Type B pancreatic cell (in vitro differentiated cells): ENCODE measurements around the gene EPAS1. TPM values are rescaled to one million over a fixed set of nuclear protein-coding genes. Genes with fewer than 3 reads are reported as not detected.

Source experiments
- DNase-seq: peaks from one replicate; pipeline ENCODE4 v3.0.0; 2021; ENCODE audit warnings: mixed read lengths; ENCODE audit not compliant: unreplicated experiment; ENCODE audit errors: extremely low spot score
- H3K27ac Mint-ChIP-seq: 2 replicates; pipeline ENCODE4 v1.8.0; 2021; ENCODE audit warnings: mild to moderate bottlenecking, mixed read lengths
- H3K27me3 Mint-ChIP-seq: 2 replicates; pipeline ENCODE4 v1.8.0; 2021; ENCODE audit warnings: mixed read lengths
- H3K36me3 Mint-ChIP-seq: 2 replicates; pipeline ENCODE4 v1.8.0; 2021; ENCODE audit warnings: mixed read lengths
- H3K4me1 Mint-ChIP-seq: one replicate; pipeline ENCODE4 v1.8.0; 2021; ENCODE audit warnings: mixed read lengths; ENCODE audit not compliant: unreplicated experiment
- H3K4me3 Mint-ChIP-seq: 2 replicates; pipeline ENCODE4 v1.8.0; 2021; ENCODE audit warnings: mild to moderate bottlenecking, mixed read lengths
- H3K9me3 Mint-ChIP-seq: 2 replicates; pipeline ENCODE4 v1.8.0; 2021; ENCODE audit warnings: mixed read lengths
- total RNA-seq: library from RNA; stranded (reverse); gene quantifications from 2 replicates; pipeline ENCODE4 v1.2.1, GENCODE V29; 2021; ENCODE audit warnings: low replicate concordance
- TF ChIP-seq, protein P1 (sequence below): fragments of 200-600 bp; sonication (generic); conservative IDR thresholded peaks from 2 replicates; pipeline ENCODE4 v1.5.0; 2021; ENCODE audit warnings: antibody characterized with exemption, mild to moderate bottlenecking

Gene EPAS1
- total RNA-seq, 1 donor from 2014 or later, result 59.8 TPM

DNA sequence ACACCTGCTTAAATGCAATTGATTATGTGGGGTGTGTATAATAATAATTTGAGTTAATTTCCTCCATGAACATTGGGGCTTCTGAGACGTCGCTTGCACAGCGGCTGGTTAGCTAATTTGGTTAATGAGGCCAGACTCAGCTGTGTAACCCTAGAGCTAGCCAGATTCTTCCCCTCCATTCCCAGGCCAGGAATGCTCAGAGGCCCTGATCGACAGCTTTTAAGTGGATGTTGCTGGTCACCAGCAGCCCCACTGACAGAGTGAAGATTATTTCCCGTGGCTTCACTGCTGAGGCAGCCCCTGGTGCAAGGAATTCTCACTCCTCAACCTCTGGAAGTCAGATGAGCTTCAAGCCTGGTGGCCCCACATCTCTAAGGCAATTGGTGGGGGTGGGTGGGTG lies 12.4 kb upstream of the EPAS1 start:
- DNase-seq, result no peak
- no peak overlapping the region for H3K4me3 Mint-ChIP-seq
- no peaks in the 10 kb centered on the region for H3K36me3 Mint-ChIP-seq
- no peaks in the 10 kb centered on the region for H3K4me1 Mint-ChIP-seq
- H3K9me3 Mint-ChIP-seq, result no peaks in the 10 kb centered on the region
- TF ChIP-seq, protein P1, sequence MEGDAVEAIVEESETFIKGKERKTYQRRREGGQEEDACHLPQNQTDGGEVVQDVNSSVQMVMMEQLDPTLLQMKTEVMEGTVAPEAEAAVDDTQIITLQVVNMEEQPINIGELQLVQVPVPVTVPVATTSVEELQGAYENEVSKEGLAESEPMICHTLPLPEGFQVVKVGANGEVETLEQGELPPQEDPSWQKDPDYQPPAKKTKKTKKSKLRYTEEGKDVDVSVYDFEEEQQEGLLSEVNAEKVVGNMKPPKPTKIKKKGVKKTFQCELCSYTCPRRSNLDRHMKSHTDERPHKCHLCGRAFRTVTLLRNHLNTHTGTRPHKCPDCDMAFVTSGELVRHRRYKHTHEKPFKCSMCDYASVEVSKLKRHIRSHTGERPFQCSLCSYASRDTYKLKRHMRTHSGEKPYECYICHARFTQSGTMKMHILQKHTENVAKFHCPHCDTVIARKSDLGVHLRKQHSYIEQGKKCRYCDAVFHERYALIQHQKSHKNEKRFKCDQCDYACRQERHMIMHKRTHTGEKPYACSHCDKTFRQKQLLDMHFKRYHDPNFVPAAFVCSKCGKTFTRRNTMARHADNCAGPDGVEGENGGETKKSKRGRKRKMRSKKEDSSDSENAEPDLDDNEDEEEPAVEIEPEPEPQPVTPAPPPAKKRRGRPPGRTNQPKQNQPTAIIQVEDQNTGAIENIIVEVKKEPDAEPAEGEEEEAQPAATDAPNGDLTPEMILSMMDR, result no peak
- peaks cover 3% of the 10 kb centered on the region for H3K27me3 Mint-ChIP-seq
- H3K27ac Mint-ChIP-seq, result no peak overlapping the region

GRCh38 chr2:46286715-46287114 lies 10.5 kb upstream of the EPAS1 start:
- H3K9me3 Mint-ChIP-seq, result no peaks in the 10 kb centered on the region
- H3K27me3 Mint-ChIP-seq, result peaks cover 8% of the 10 kb centered on the region
- DNase-seq, result peak; percentile 71
- TF ChIP-seq, protein P1, result no peak
- H3K4me1 Mint-ChIP-seq, result no peaks in the 10 kb centered on the region
- H3K4me3 Mint-ChIP-seq, result peak overlapping the region; percentile 39
- peak overlapping the region; percentile 80 for H3K27ac Mint-ChIP-seq
- H3K36me3 Mint-ChIP-seq, result no peaks in the 10 kb centered on the region

DNA sequence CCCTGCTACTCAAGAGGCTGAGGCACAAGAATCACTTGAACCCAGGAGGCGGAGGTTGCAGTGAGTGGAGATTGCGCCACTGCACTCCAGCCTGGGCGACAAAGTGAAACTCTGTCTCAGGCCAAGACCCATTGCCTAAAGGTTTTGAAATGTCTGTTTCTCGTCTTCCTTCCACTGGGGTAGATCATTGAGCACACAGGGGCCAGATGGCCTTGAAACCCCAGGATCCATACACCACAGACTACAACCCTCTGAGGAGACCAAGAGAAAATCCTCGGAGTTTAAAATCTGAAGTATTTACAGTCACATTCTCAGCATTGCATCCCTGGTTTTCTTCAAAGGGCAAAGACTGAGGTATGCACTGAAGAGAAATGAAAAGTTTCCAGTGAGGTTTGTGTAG lies 7.1 kb upstream of the EPAS1 start:
- Mint-ChIP-seq H3K9me3 (no peaks in the 10 kb centered on the region), H3K36me3 (no peaks in the 10 kb centered on the region), H3K4me1 (no peaks in the 10 kb centered on the region), H3K27ac (no peak overlapping the region), H3K4me3 (no peak overlapping the region), H3K27me3 (peaks cover 39% of the 10 kb centered on the region)
- TF ChIP-seq, protein P1, result no peak
- no peak for DNase-seq

DNA sequence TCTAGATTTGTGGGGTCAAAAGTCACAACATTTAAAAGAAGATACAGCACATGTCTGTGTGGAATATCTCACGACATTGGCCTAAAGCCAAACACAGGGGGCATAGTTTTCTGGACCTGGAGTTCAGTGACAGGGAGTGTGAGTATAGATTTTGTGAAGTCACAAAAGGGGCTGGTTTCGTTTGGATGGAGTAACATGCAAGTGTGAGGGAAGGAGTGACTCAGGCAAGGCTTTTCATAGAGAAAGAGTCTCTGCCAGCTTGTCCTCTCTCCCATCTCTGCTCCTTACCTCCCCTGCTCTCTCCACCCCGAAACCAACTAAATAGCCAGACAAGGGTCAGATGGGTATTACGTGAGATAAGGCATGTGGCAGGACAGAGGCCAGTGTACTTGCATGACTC lies 3.7 kb upstream of the EPAS1 start:
- peaks cover 66% of the 10 kb centered on the region for H3K27me3 Mint-ChIP-seq
- H3K4me3 Mint-ChIP-seq, result no peak overlapping the region
- no peak for DNase-seq
- TF ChIP-seq, protein P1, result no peak
- H3K27ac Mint-ChIP-seq, result no peak overlapping the region
- no peaks in the 10 kb centered on the region for H3K9me3 Mint-ChIP-seq
- no peaks in the 10 kb centered on the region for H3K4me1 Mint-ChIP-seq
- H3K36me3 Mint-ChIP-seq, result no peaks in the 10 kb centered on the region

- no peak overlapping the region for H3K27ac Mint-ChIP-seq
- H3K9me3 Mint-ChIP-seq, result no peaks in the 10 kb centered on the region
- TF ChIP-seq, protein P1, result peak; percentile 39
- peaks cover 70% of the 10 kb centered on the region for H3K27me3 Mint-ChIP-seq
- DNase-seq, result no peak
- peak overlapping the region; percentile 28 for H3K4me3 Mint-ChIP-seq
- H3K36me3 Mint-ChIP-seq, result no peaks in the 10 kb centered on the region
- H3K4me1 Mint-ChIP-seq, result no peaks in the 10 kb centered on the region
These were observed 2.9 kb upstream of the EPAS1 start for GRCh38 chr2:46294176-46294836.
